ENCODE measurements around the gene RAD23B.

- TF ChIP-seq, protein P1, sequence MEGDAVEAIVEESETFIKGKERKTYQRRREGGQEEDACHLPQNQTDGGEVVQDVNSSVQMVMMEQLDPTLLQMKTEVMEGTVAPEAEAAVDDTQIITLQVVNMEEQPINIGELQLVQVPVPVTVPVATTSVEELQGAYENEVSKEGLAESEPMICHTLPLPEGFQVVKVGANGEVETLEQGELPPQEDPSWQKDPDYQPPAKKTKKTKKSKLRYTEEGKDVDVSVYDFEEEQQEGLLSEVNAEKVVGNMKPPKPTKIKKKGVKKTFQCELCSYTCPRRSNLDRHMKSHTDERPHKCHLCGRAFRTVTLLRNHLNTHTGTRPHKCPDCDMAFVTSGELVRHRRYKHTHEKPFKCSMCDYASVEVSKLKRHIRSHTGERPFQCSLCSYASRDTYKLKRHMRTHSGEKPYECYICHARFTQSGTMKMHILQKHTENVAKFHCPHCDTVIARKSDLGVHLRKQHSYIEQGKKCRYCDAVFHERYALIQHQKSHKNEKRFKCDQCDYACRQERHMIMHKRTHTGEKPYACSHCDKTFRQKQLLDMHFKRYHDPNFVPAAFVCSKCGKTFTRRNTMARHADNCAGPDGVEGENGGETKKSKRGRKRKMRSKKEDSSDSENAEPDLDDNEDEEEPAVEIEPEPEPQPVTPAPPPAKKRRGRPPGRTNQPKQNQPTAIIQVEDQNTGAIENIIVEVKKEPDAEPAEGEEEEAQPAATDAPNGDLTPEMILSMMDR (IDR thresholded peaks at IDR 0.05), result no peak
- TF ChIP-seq POLR2AphosphoS5 (IDR thresholded peaks at IDR 0.05), result no peak
These were observed 11.7 kb downstream of the RAD23B start for GRCh38 chr9:107294756-107295155.
